DND-41 (cell line): ENCODE results near the gene ST6GALNAC5.

Experiments
- ATAC-seq: fragments of 200-7000 bp; cut with Tn5 transposase; 3 replicates; pipeline ENCODE4 v1.9.1; 2021; ENCODE audit warnings: low read depth; ENCODE audit not compliant: insufficient read depth
- DNase-seq: peaks from one replicate; pipeline ENCODE4 v3.0.0-alpha.2; 2020
- H2AFZ ChIP-seq: 2 replicates; pipeline ENCODE4 v1.6.0; 2012; ENCODE audit warnings: low read depth, low read length
- H3K27ac ChIP-seq: 2 replicates; pipeline ENCODE4 v1.5.1; 2012; ENCODE audit warnings: low read length, inconsistent platforms
- H3K27me3 ChIP-seq: fragments of 200-600 bp; sonication (generic); 2 replicates; pipeline ENCODE4 v1.6.0; 2012; ENCODE audit warnings: low read length, mild to moderate bottlenecking, inconsistent platforms; ENCODE audit not compliant: insufficient read depth, poor library complexity
- H3K36me3 ChIP-seq: 2 replicates; pipeline ENCODE4 v1.5.1; 2012; ENCODE audit warnings: low read length, inconsistent platforms; ENCODE audit not compliant: insufficient read depth
- H3K4me1 ChIP-seq: 2 replicates; pipeline ENCODE4 v1.5.1; 2012; ENCODE audit warnings: mild to moderate bottlenecking, low read length; ENCODE audit not compliant: insufficient read depth
- H3K4me2 ChIP-seq: 2 replicates; pipeline ENCODE4 v1.6.0; 2012; ENCODE audit warnings: mild to moderate bottlenecking, moderate library complexity, low read length, inconsistent platforms; ENCODE audit not compliant: insufficient read depth
- H3K4me3 ChIP-seq, 2 experiments: fragments of 200-600 bp in 1 of 2; shearing (Covaris generic) in 1 of 2; 2 replicates each; pipeline ENCODE4 v1.5.1; 2012 to 2016; ENCODE audit warnings: inconsistent platforms in 2 of 2, low read length in 2 of 2, mild to moderate bottlenecking in 2 of 2, low read depth in 1 of 2, moderate library complexity in 1 of 2
- H3K79me2 ChIP-seq: 2 replicates; pipeline ENCODE4 v1.6.0; 2012; ENCODE audit warnings: low read length, inconsistent platforms; ENCODE audit not compliant: insufficient read depth
- H3K9ac ChIP-seq: 2 replicates; pipeline ENCODE4 v1.6.0; 2012; ENCODE audit warnings: low read depth, mild to moderate bottlenecking, inconsistent platforms, low read length, moderate library complexity
- H3K9me3 ChIP-seq: 2 replicates; pipeline ENCODE4 v1.5.1; 2012; ENCODE audit warnings: low read length, moderate library complexity, mild to moderate bottlenecking, inconsistent platforms; ENCODE audit not compliant: insufficient read depth, severe bottlenecking
- H4K20me1 ChIP-seq: 2 replicates; pipeline ENCODE4 v1.6.0; 2012; ENCODE audit warnings: low read length; ENCODE audit not compliant: insufficient read depth
- EZH2 ChIP-seq: IDR thresholded peaks from 3 replicates; pipeline ENCODE4 v1.6.1; 2012; ENCODE audit warnings: borderline replicate concordance, low read depth, mild to moderate bottlenecking, moderate library complexity, low read length, inconsistent platforms; ENCODE audit not compliant: severe bottlenecking
- TF ChIP-seq, protein P1 (sequence below): IDR thresholded peaks from 2 replicates; pipeline ENCODE4 v1.5.1; 2012; ENCODE audit warnings: borderline replicate concordance, low read length, moderate library complexity, mild to moderate bottlenecking; ENCODE audit not compliant: poor library complexity, severe bottlenecking; ENCODE audit errors: extremely low read depth

Gene ST6GALNAC5

DNA sequence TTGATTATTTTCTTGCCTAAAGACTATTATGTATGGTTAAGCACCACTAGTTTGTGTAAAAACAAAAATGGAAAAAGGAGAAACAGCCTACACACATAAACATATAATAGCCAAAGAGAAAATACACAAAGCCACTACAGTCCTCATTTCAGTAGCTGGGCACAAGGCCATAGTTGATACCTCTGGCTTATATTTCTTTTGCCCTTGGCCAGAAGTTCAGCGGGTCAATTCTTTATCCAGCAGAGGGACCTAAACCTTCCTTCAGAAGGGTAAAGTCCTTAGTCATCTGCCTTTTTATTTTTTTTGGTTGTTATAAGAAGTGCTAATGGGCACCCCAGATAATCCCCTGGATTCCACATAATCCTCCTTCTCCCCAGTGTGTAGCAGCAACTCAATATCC, 217.8 kb downstream of the ST6GALNAC5 start:
- H3K27me3 ChIP-seq = no peaks in the 10 kb centered on the region
- no peaks in the 10 kb centered on the region for H3K36me3 ChIP-seq
- no peak overlapping the region for H2AFZ ChIP-seq
- H3K27ac ChIP-seq = no peak overlapping the region
- H4K20me1 ChIP-seq = no peaks in the 10 kb centered on the region
- H3K4me1 ChIP-seq = no peaks in the 10 kb centered on the region
- no peak for ATAC-seq
- no peak overlapping the region for H3K4me2 ChIP-seq
- H3K9ac ChIP-seq = no peak overlapping the region
- no peak overlapping the region for H3K4me3 ChIP-seq
- H3K9me3 ChIP-seq = no peaks in the 10 kb centered on the region
- no peak for TF ChIP-seq EZH2
- DNase-seq = no peak
- no peaks in the 10 kb centered on the region for H3K79me2 ChIP-seq

DNA sequence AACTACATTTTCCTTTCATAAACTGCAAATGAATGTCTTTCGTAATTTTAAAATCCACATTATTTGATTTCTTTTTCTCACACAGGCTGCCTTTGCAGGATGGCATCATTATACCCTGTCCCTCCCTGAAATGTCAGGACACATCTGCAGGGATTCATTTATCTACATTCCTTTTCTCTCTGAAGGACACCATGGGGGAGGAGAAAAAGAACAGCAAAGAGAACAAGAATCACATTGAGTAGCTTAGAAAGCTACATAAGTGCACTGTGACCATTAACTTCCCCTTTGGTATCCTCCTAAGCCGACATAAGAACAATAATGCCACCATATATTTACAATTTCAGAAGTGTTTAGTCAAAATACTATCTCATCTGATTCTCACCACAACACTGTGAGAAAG, 222.5 kb downstream of the ST6GALNAC5 start:
- no peak overlapping the region for H3K9ac ChIP-seq
- DNase-seq = no peak
- H3K36me3 ChIP-seq = no peaks in the 10 kb centered on the region
- no peaks in the 10 kb centered on the region for H3K79me2 ChIP-seq
- no peaks in the 10 kb centered on the region for H3K9me3 ChIP-seq
- no peak overlapping the region for H3K4me2 ChIP-seq
- TF ChIP-seq EZH2 = no peak
- TF ChIP-seq, protein P1, sequence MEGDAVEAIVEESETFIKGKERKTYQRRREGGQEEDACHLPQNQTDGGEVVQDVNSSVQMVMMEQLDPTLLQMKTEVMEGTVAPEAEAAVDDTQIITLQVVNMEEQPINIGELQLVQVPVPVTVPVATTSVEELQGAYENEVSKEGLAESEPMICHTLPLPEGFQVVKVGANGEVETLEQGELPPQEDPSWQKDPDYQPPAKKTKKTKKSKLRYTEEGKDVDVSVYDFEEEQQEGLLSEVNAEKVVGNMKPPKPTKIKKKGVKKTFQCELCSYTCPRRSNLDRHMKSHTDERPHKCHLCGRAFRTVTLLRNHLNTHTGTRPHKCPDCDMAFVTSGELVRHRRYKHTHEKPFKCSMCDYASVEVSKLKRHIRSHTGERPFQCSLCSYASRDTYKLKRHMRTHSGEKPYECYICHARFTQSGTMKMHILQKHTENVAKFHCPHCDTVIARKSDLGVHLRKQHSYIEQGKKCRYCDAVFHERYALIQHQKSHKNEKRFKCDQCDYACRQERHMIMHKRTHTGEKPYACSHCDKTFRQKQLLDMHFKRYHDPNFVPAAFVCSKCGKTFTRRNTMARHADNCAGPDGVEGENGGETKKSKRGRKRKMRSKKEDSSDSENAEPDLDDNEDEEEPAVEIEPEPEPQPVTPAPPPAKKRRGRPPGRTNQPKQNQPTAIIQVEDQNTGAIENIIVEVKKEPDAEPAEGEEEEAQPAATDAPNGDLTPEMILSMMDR = no peak
- H3K4me1 ChIP-seq = no peaks in the 10 kb centered on the region
- H3K27me3 ChIP-seq = no peaks in the 10 kb centered on the region
- ATAC-seq = no peak
- no peak overlapping the region for H3K27ac ChIP-seq
- no peak overlapping the region for H2AFZ ChIP-seq
- no peak overlapping the region for H3K4me3 ChIP-seq
- no peaks in the 10 kb centered on the region for H4K20me1 ChIP-seq

DNA sequence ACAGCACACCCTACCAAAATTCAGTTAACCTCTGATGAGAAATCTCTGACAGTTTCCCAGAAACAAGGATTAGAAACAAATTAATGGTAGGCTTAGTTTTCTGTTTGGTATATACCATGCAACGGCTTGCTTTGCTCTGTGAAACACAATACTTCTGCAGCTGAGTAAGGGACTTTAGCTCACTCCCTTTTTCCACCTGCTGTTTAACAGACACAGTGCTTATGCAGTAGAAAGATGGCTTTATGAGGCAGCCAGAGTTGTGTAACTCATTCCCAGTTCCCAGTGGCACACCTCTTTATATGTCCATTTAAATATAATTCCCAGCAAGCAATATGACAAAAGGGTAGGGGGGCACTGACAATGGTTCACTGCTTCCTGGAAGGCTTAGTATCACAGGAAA, 228.0 kb downstream of the ST6GALNAC5 start:
- no peaks in the 10 kb centered on the region for H3K79me2 ChIP-seq
- H2AFZ ChIP-seq = no peak overlapping the region
- no peak for ATAC-seq
- no peak overlapping the region for H3K27ac ChIP-seq
- no peaks in the 10 kb centered on the region for H3K4me1 ChIP-seq
- H3K4me2 ChIP-seq = no peak overlapping the region
- DNase-seq = no peak
- no peaks in the 10 kb centered on the region for H3K9me3 ChIP-seq
- H4K20me1 ChIP-seq = no peaks in the 10 kb centered on the region
- H3K4me3 ChIP-seq = no peak overlapping the region
- H3K9ac ChIP-seq = no peak overlapping the region
- H3K36me3 ChIP-seq = no peaks in the 10 kb centered on the region
- H3K27me3 ChIP-seq = no peaks in the 10 kb centered on the region
- TF ChIP-seq EZH2 = no peak
- TF ChIP-seq, protein P1 = no peak

DNA sequence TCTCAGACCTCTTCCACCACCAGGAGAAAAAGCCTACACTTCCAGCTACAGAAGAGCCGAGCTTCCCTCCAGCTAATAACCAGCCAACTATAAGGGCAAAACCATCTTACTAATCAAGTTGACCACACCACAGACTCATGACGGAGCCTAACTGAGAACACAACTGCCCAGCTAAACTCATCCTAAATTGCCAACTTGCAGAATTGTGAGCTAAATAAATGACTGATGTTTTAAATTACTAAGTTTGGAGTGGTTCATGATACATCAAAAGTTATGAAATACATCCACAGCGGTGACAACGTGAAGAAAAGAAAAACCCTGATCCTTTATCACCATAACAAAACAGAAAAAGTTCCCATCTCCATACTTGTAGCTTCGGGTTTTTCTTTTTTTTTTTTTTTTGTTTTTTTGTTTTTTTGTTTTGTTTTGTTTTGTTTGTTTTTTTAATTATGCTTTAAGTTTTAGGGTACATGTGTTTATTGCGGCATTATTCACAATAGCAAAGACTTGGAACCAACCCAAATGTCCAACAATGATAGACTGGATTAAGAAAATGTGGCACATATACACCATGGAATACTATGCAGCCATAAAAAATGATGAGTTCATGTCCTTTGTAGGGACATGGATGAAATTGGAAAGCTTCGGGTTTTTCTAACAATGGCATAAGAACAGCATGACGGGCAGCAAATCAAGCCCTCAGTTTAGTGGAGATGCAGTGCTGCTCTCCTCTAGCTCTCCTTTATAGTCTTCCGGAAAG, 229.4 kb downstream of the ST6GALNAC5 start:
- no peak overlapping the region for H3K4me3 ChIP-seq
- H4K20me1 ChIP-seq = no peaks in the 10 kb centered on the region
- H3K27me3 ChIP-seq = no peaks in the 10 kb centered on the region
- DNase-seq (no peak), ATAC-seq (no peak)
- no peaks in the 10 kb centered on the region for H3K4me1 ChIP-seq
- no peaks in the 10 kb centered on the region for H3K79me2 ChIP-seq
- no peak overlapping the region for H3K9ac ChIP-seq
- no peak for TF ChIP-seq EZH2
- TF ChIP-seq, protein P1 = no peak
- no peak overlapping the region for H2AFZ ChIP-seq
- no peak overlapping the region for H3K4me2 ChIP-seq
- no peak overlapping the region for H3K27ac ChIP-seq
- no peaks in the 10 kb centered on the region for H3K9me3 ChIP-seq
- H3K36me3 ChIP-seq = no peaks in the 10 kb centered on the region
